HepG2 (cell line): ENCODE data around the gene FASTK. TPM values are rescaled to one million over a fixed set of nuclear protein-coding genes. Genes with fewer than 3 reads are reported as not detected.

ENCODE experiments used
- ATAC-seq: fragments of 200-7000 bp; cut with Tn5 transposase; 3 replicates; pipeline ENCODE4 v1.9.1; 2020; ENCODE audit warnings: mild to moderate bottlenecking, moderate library complexity
- BruUV-seq: library from RNA; stranded (reverse); fragments of 400-500 nt; replicated peaks from 2 replicates; lab custom pipeline; 2021; lab: Mats Ljungman, UMichigan
- CTCF ChIA-PET: fragments of 300-600 bp; formaldehyde crosslinking; extraction: SDS; loops from one replicate; lab custom pipeline; 2021; ENCODE audit warnings: low total read pairs, inconsistent platforms, low intra/inter-chr PET ratio; lab: Yijun Ruan, JAX
- POLR2A ChIA-PET: fragments of 350-600 bp; sonication (Branson Sonifier 250); formaldehyde crosslinking; loops from one replicate; lab custom pipeline; 2020; ENCODE audit warnings: antibody characterized with exemption, inconsistent platforms; lab: Yijun Ruan, JAX
- DNase-seq: peaks from one replicate; pipeline ENCODE4 v3.0.0-alpha.2; 2015; ENCODE audit warnings: low spot score
- FAIRE-seq: peaks from 3 replicates; lab custom pipeline; 2011; peaks lifted over from hg19 to GRCh38; lab: Jason Lieb, UNC
- H2AFZ ChIP-seq: one replicate; pipeline ENCODE4 v1.6.1; 2011; ENCODE audit warnings: low read length, inconsistent platforms
- H3K27ac ChIP-seq: fragments of 300-600 bp; 3 replicates; pipeline ENCODE4 v1.8.0; 2011; ENCODE audit warnings: mixed run types, mild to moderate bottlenecking, mixed read lengths, low read length, inconsistent platforms; ENCODE audit not compliant: insufficient read depth; ENCODE audit errors: extremely low read length
- H3K27me3 ChIP-seq, 2 experiments: fragments of 200-600 bp in 1 of 2; 2 replicates in 1 of 2; 3 replicates in 1 of 2; pipeline versions ENCODE4 v1.6.0 to v1.8.0; 2011; ENCODE audit warnings: low read length in 2 of 2, mild to moderate bottlenecking in 2 of 2, moderate library complexity in 2 of 2, inconsistent platforms in 1 of 2; ENCODE audit not compliant: insufficient read depth in 2 of 2, control insufficient read depth in 1 of 2
- H3K36me3 ChIP-seq, 2 experiments: fragments of 200-600 bp in 1 of 2; replicated peaks in 1 of 2; 2 replicates in 1 of 2; 3 replicates in 1 of 2; pipeline versions ENCODE4 v1.5.1 to v1.8.0; 2011; ENCODE audit warnings: low read length in 2 of 2, inconsistent platforms in 1 of 2; ENCODE audit not compliant: insufficient read depth in 2 of 2, control insufficient read depth in 1 of 2
- H3K4me1 ChIP-seq: 2 replicates; pipeline ENCODE4 v1.5.1; 2012; ENCODE audit warnings: low read length, inconsistent platforms; ENCODE audit not compliant: insufficient read depth
- H3K4me2 ChIP-seq: 2 replicates; pipeline ENCODE4 v1.6.0; 2011; ENCODE audit warnings: low read depth, low read length, inconsistent platforms
- H3K4me3 ChIP-seq, 3 experiments: fragments of 200-600 bp in 1 of 3; sonication (generic), shearing (Covaris generic) in 1 of 3; replicated peaks in 1 of 3; 2 replicates each; pipeline ENCODE4 v1.5.1; 2011 to 2016; ENCODE audit warnings: low read length in 3 of 3, inconsistent platforms in 2 of 3, low read depth in 2 of 3, mild to moderate bottlenecking in 2 of 3, control low read depth in 1 of 3, mixed read lengths in 1 of 3; ENCODE audit not compliant: insufficient read depth in 1 of 3
- H3K79me2 ChIP-seq: one replicate; pipeline ENCODE4 v1.6.1; 2011; ENCODE audit warnings: low read length, inconsistent platforms; ENCODE audit not compliant: insufficient read depth
- H3K9ac ChIP-seq: 2 replicates; pipeline ENCODE4 v1.6.0; 2011; ENCODE audit warnings: mild to moderate bottlenecking, low read depth, low read length, inconsistent platforms; ENCODE audit not compliant: insufficient read depth
- H3K9me3 ChIP-seq: 2 replicates; pipeline ENCODE4 v1.5.1; 2012; ENCODE audit warnings: mild to moderate bottlenecking, low read length
- H4K20me1 ChIP-seq: 2 replicates; pipeline ENCODE4 v1.6.0; 2011; ENCODE audit warnings: inconsistent platforms, mild to moderate bottlenecking, low read length, moderate library complexity; ENCODE audit not compliant: insufficient read depth
- CHD2 ChIP-seq: IDR thresholded peaks from 2 replicates; pipeline ENCODE4 v1.6.1; 2011; ENCODE audit warnings: low read depth, low read length, improper control_type of control experiment
- CREB1 ChIP-seq, 2 experiments: fragments of 450-650 bp in 1 of 2; IDR thresholded peaks; 2 replicates each; pipeline ENCODE4 v1.6.1; 2016 to 2017; ENCODE audit warnings: control low read depth in 1 of 2, mild to moderate bottlenecking in 1 of 2, missing compliant biosample characterization in 1 of 2, missing genetic modification characterization in 1 of 2
- MLXIP ChIP-seq: sonication (generic); formaldehyde crosslinking; IDR thresholded peaks from 2 replicates; pipeline ENCODE4 v1.9.0; 2021; ENCODE audit warnings: missing genetic modification reagents, borderline replicate concordance
- RFX5 ChIP-seq: IDR thresholded peaks from 2 replicates; pipeline ENCODE4 v1.6.1; 2011; ENCODE audit warnings: low read depth, low read length, improper control_type of control experiment
- SKI ChIP-seq: fragments of 450-650 bp; IDR thresholded peaks from one replicate; pipeline ENCODE4 v1.6.1; 2018; ENCODE audit warnings: mild to moderate bottlenecking; ENCODE audit not compliant: partially characterized antibody
- STAT6 ChIP-seq: sonication (generic); formaldehyde crosslinking; IDR thresholded peaks from 2 replicates; pipeline ENCODE4 v1.4.0; 2020; ENCODE audit warnings: missing genetic modification reagents, mild to moderate bottlenecking, borderline replicate concordance
- ZHX2 ChIP-seq, 2 experiments: sonication (generic) in 1 of 2; formaldehyde crosslinking in 1 of 2; IDR thresholded peaks; 2 replicates each; pipeline versions ENCODE4 v1.6.1 to v1.9.0; 2014 to 2022; ENCODE audit warnings: antibody characterized with exemption in 1 of 2, borderline replicate concordance in 1 of 2, inconsistent platforms in 1 of 2, low read depth in 1 of 2, missing genetic modification reagents in 1 of 2
- ZNF333 ChIP-seq: sonication (generic); formaldehyde crosslinking; IDR thresholded peaks from 2 replicates; pipeline ENCODE4 v1.4.0; 2020; ENCODE audit warnings: mild to moderate bottlenecking, missing genetic modification reagents, borderline replicate concordance
- ZNF468 ChIP-seq: sonication (generic); formaldehyde crosslinking; IDR thresholded peaks from 2 replicates; pipeline ENCODE4 v1.8.0; 2022; ENCODE audit warnings: mild to moderate bottlenecking, moderate library complexity, missing genetic modification reagents
- ZNF530 ChIP-seq: sonication (generic); formaldehyde crosslinking; IDR thresholded peaks from 2 replicates; pipeline ENCODE4 v1.5.0; 2020; ENCODE audit warnings: low read depth, mild to moderate bottlenecking, missing genetic modification reagents
- ZNF75D ChIP-seq: sonication (generic); formaldehyde crosslinking; IDR thresholded peaks from 2 replicates; pipeline ENCODE4 v1.8.1; 2023; ENCODE audit warnings: missing genetic modification reagents, mild to moderate bottlenecking, borderline replicate concordance
- WGBS: methylation state at CpG from one replicate; pipeline ENCODE4 v1.1.6; 2017; ENCODE audit warnings: low lambda C conversion rate; 5-methylcytosine and 5-hydroxymethylcytosine counted together
- in situ Hi-C: cut with HindIII; loops from 2 replicates; pipeline ENCODE4 v1.10.0; 2017; ENCODE audit warnings: low pct_unique_long_range_greater_than_20kb; ENCODE audit not compliant: extremely low pct_ligation_motif_present
- intact Hi-C: fragments of 100-400 bp; cut with micrococcal nuclease; formaldehyde crosslinking; loops from one replicate; pipeline ENCODE4 v1.10.0; 2022; ENCODE audit not compliant: unreplicated experiment
- polyA plus RNA-seq, 8 experiments: library from polyadenylated mRNA; depleted of rRNA in 3 of 8; stranded (reverse) in 7 of 8; unstranded in 1 of 8; fragments of >200 nt; fragmentation: Illumina TruSeq in 4 of 8; extraction: Trizol in 4 of 8; gene quantifications; 2 replicates each; pipeline versions ENCODE4 v1.2.1 to v1.2.3, GENCODE V29; 2011 to 2016; ENCODE audit warnings: low read depth in 4 of 8, missing spikeins in 1 of 8, mixed read lengths in 1 of 8; ENCODE audit not compliant: insufficient read depth in 1 of 8
- total RNA-seq, 5 experiments: library from RNA; depleted of rRNA; stranded (reverse); fragments of >200 nt; fragmentation: Illumina TruSeq; extraction: Trizol; gene quantifications; 2 replicates each; pipeline ENCODE4 v1.2.3, GENCODE V29; 2016; ENCODE audit warnings: low read depth in 1 of 5

Gene FASTK
- total and polyA plus RNA-seq, 2 of the 13 experiments (the other 11 are each of a cell fraction or from before 2014, with no cell fraction given) = 52.9 to 55.7 TPM

GRCh38 chr7:151056283-151056665 is 24.3 kb downstream of the FASTK start (continued):
- TF ChIP-seq STAT6 (no peak), ZNF468 (CRISPR knock-in tag) (no peak), ZNF75D (CRISPR knock-in tag) (no peak), RFX5 (no peak)
- TF ChIP-seq, all 625 proteins: peak for 0

GRCh38 chr7:151053751-151054150 is 26.9 kb downstream of the FASTK start:
- BruUV-seq = no TSS peak
- H3K36me3 ChIP-seq = 0 out of 5 replicates have a peak, but pooled peaks cover 0 to 2% of the 10 kb centered on the region in 2 experiments
- TF ChIP-seq CHD2 = no peak
- TF ChIP-seq ZNF530 (CRISPR knock-in tag) = no peak
- no peak for TF ChIP-seq SKI
- no peak for TF ChIP-seq CREB1 (IDR thresholded peaks at IDR 0.05)
- no peak for TF ChIP-seq CREB1 (CRISPR knock-in tag; IDR thresholded peaks at IDR 0.05)
- TF ChIP-seq ZNF333 (CRISPR knock-in tag) = no peak
- TF ChIP-seq ZHX2 (IDR thresholded peaks at IDR 0.05; ENCODE audit: low read depth) = no peak
- no peak for TF ChIP-seq ZHX2 (CRISPR knock-in tag; IDR thresholded peaks at IDR 0.05; ENCODE audit: borderline replicate concordance)
- TF ChIP-seq MLXIP (CRISPR knock-in tag) = no peak

More at GRCh38 chr7:151053751-151054150, 26.9 kb downstream of the FASTK start:
- FAIRE-seq (no peak), DNase-seq (no peak), ATAC-seq (no peak)
- no peak overlapping the region for H2AFZ ChIP-seq
- no peaks in the 10 kb centered on the region for H3K9me3 ChIP-seq
- POLR2A ChIA-PET = no interaction called here
- H3K27ac ChIP-seq = no peak overlapping the region
- H3K27me3 ChIP-seq = peaks cover 1 to 12% of the 10 kb centered on the region in 2 experiments; a peak in 2 of 5 replicates
- H4K20me1 ChIP-seq = no peaks in the 10 kb centered on the region
- no peak overlapping the region for H3K9ac ChIP-seq
- in situ Hi-C loops (no loop called here), intact Hi-C loops (no loop called here)
- CTCF ChIA-PET = no interaction called here
- H3K4me3 ChIP-seq = no peak overlapping the region
- H3K4me1 ChIP-seq = peaks cover 19% of the 10 kb centered on the region
- no peaks in the 10 kb centered on the region for H3K79me2 ChIP-seq
- 97% methylated on average over 5 of the region's 8 CpGs for WGBS
- H3K4me2 ChIP-seq = no peak overlapping the region
